Neural cell (in vitro differentiated cells): Measurements from ENCODE around the gene PLD1. TPM values are rescaled to one million over a fixed set of nuclear protein-coding genes. Genes with fewer than 3 reads are reported as not detected.

Experiments used
- H2AFZ ChIP-seq: fragments of 200-600, 300-800 bp; sonication (generic), shearing (Covaris generic); 2 replicates; pipeline ENCODE4 v1.6.0; 2014; ENCODE audit warnings: low read depth, mild to moderate bottlenecking, antibody characterized with exemption, low read length, moderate library complexity
- H3F3A ChIP-seq: fragments of 200-600 bp; shearing (Covaris generic); 2 replicates; pipeline ENCODE4 v1.6.1; 2016; ENCODE audit warnings: mild to moderate bottlenecking, moderate library complexity, mixed read lengths, antibody characterized with exemption, low read length; ENCODE audit not compliant: insufficient read depth, poor library complexity, severe bottlenecking
- H3K27ac ChIP-seq: fragments of 200-600, 300-800 bp; sonication (generic), shearing (Covaris generic); 2 replicates; pipeline ENCODE4 v1.5.1; 2014; ENCODE audit warnings: mild to moderate bottlenecking, low read length, moderate library complexity
- H3K27me3 ChIP-seq: fragments of 300-800, 200-600 bp; sonication (generic), shearing (Covaris generic); 2 replicates; pipeline ENCODE4 v1.6.0; 2014; ENCODE audit warnings: mild to moderate bottlenecking, low read depth, low read length, moderate library complexity; ENCODE audit not compliant: insufficient read depth
- H3K36me3 ChIP-seq: fragments of 300-800, 200-600 bp; sonication (generic), shearing (Covaris generic); 2 replicates; pipeline ENCODE4 v1.5.1; 2014; ENCODE audit warnings: mild to moderate bottlenecking, antibody characterized with exemption, low read length, moderate library complexity; ENCODE audit not compliant: insufficient read depth
- H3K4me2 ChIP-seq: fragments of 300-800, 200-600 bp; sonication (generic), shearing (Covaris generic); 2 replicates; pipeline ENCODE4 v1.6.0; 2014; ENCODE audit warnings: mild to moderate bottlenecking, low read length
- H3K4me3 ChIP-seq: fragments of 300-800, 200-600 bp; sonication (generic), shearing (Covaris generic); 2 replicates; pipeline ENCODE4 v1.5.1; 2014; ENCODE audit warnings: mild to moderate bottlenecking, low read length, moderate library complexity
- H3K79me2 ChIP-seq: fragments of 200-600 bp; shearing (Covaris generic); replicated peaks from 2 replicates; pipeline ENCODE4 v1.6.0; 2014; ENCODE audit warnings: mild to moderate bottlenecking, low read length, moderate library complexity; ENCODE audit not compliant: insufficient read depth
- H3K9ac ChIP-seq: fragments of 300-800, 200-600 bp; sonication (generic), shearing (Covaris generic); 2 replicates; pipeline ENCODE4 v1.6.1; 2016; ENCODE audit warnings: mild to moderate bottlenecking, low read length, mixed read lengths
- H3K9me2 ChIP-seq: fragments of 200-600 bp; shearing (Covaris generic); 2 replicates; pipeline ENCODE4 v1.6.1; 2016; ENCODE audit warnings: mild to moderate bottlenecking, low read length, mixed read lengths; ENCODE audit not compliant: insufficient read depth
- H3K9me3 ChIP-seq: fragments of 200-600, 300-800 bp; sonication (generic), shearing (Covaris generic); 2 replicates; pipeline ENCODE4 v1.6.1; 2016; ENCODE audit warnings: mild to moderate bottlenecking, mixed run types, low read length, moderate library complexity, mixed read lengths
- H4K20me1 ChIP-seq: fragments of 200-600 bp; shearing (Covaris generic); 2 replicates; pipeline ENCODE4 v1.6.1; 2016; ENCODE audit warnings: mild to moderate bottlenecking, mixed run types; ENCODE audit not compliant: insufficient read depth
- CTCF ChIP-seq: fragments of 450-650 bp; IDR thresholded peaks from 2 replicates; pipeline ENCODE4 v1.5.1; 2014; ENCODE audit warnings: antibody characterized with exemption, mild to moderate bottlenecking, moderate library complexity; ENCODE audit not compliant: poor library complexity, severe bottlenecking
- EP300 ChIP-seq: fragments of 450-650 bp; conservative IDR thresholded peaks from 2 replicates; pipeline ENCODE4 v1.6.1; 2014; ENCODE audit warnings: antibody characterized with exemption, mild to moderate bottlenecking, moderate library complexity; ENCODE audit not compliant: poor library complexity, severe bottlenecking
- EZH2 ChIP-seq: fragments of 200-600, 300-800 bp; shearing (Covaris generic), sonication (generic); IDR thresholded peaks from 2 replicates; pipeline ENCODE4 v1.6.1; 2014; ENCODE audit warnings: antibody characterized with exemption, low read length, borderline replicate concordance, mild to moderate bottlenecking; ENCODE audit not compliant: insufficient read depth, poor library complexity, severe bottlenecking
- MXI1 ChIP-seq: fragments of 450-650 bp; conservative IDR thresholded peaks from 2 replicates; pipeline ENCODE4 v1.6.1; 2014; ENCODE audit warnings: antibody characterized with exemption, mild to moderate bottlenecking; ENCODE audit not compliant: poor library complexity, severe bottlenecking
- POLR2AphosphoS5 ChIP-seq: IDR thresholded peaks from 2 replicates; pipeline ENCODE4 v1.6.1; 2012
- RAD21 ChIP-seq: fragments of 450-650 bp; conservative IDR thresholded peaks from 2 replicates; pipeline ENCODE4 v1.6.1; 2014; ENCODE audit warnings: antibody characterized with exemption, mild to moderate bottlenecking, moderate library complexity
- REST ChIP-seq: IDR thresholded peaks from 2 replicates; pipeline ENCODE4 v1.6.1; 2012; ENCODE audit warnings: borderline replicate concordance
- SMC3 ChIP-seq: fragments of 450-650 bp; conservative IDR thresholded peaks from 2 replicates; pipeline ENCODE4 v1.6.1; 2014; ENCODE audit warnings: antibody characterized with exemption, mild to moderate bottlenecking, moderate library complexity; ENCODE audit not compliant: poor library complexity
- TAF1 ChIP-seq: IDR thresholded peaks from 2 replicates; pipeline ENCODE4 v1.6.1; 2012; ENCODE audit warnings: low read depth
- polyA plus RNA-seq: library from polyadenylated mRNA; depleted of rRNA; stranded (reverse); fragments of >200 nt; gene quantifications from 2 replicates; pipeline ENCODE4 v1.2.3, GENCODE V29; 2014

The PLD1 gene
- polyA plus RNA-seq, 1 donor from 2014 or later = 0.06 TPM

GRCh38 chr3:171825222-171825828 lies 15.0 kb upstream of the PLD1 start:
- no peaks in the 10 kb centered on the region for H3F3A ChIP-seq
- H3K4me2 ChIP-seq = no peak overlapping the region
- TF ChIP-seq POLR2AphosphoS5 (no peak), RAD21 (no peak), REST (no peak), MXI1 (no peak), TAF1 (no peak), SMC3 (no peak), CTCF (no peak), EP300 (no peak), EZH2 (no peak)
- no peak overlapping the region for H3K4me3 ChIP-seq
- H3K9ac ChIP-seq = no peak overlapping the region
- H3K27ac ChIP-seq = no peak overlapping the region
- H3K79me2 ChIP-seq = no peaks in the 10 kb centered on the region
- H3K36me3 ChIP-seq = no peaks in the 10 kb centered on the region
- no peaks in the 10 kb centered on the region for H3K9me3 ChIP-seq
- H2AFZ ChIP-seq = no peak overlapping the region
- no peaks in the 10 kb centered on the region for H3K27me3 ChIP-seq
- H3K9me2 ChIP-seq = no peaks in the 10 kb centered on the region
- no peaks in the 10 kb centered on the region for H4K20me1 ChIP-seq

- no peak overlapping the region for H2AFZ ChIP-seq
- no peak overlapping the region for H3K27ac ChIP-seq
- no peak overlapping the region for H3K4me2 ChIP-seq
Measured at GRCh38 chr3:171824824-171825221, 14.5 kb upstream of the PLD1 start.

More at GRCh38 chr3:171824824-171825221, 14.5 kb upstream of the PLD1 start:
- no peaks in the 10 kb centered on the region for H3K9me2 ChIP-seq
- no peaks in the 10 kb centered on the region for H3F3A ChIP-seq
- no peak overlapping the region for H3K9ac ChIP-seq
- no peaks in the 10 kb centered on the region for H3K79me2 ChIP-seq
- H3K4me3 ChIP-seq = no peak overlapping the region
- no peaks in the 10 kb centered on the region for H4K20me1 ChIP-seq
- TF ChIP-seq SMC3 = no peak
- TF ChIP-seq EZH2 = no peak
- TF ChIP-seq REST = no peak
- no peak for TF ChIP-seq RAD21
- TF ChIP-seq TAF1 = no peak
- no peak for TF ChIP-seq CTCF
- TF ChIP-seq EP300 = no peak
- no peak for TF ChIP-seq MXI1
- no peak for TF ChIP-seq POLR2AphosphoS5
- no peaks in the 10 kb centered on the region for H3K9me3 ChIP-seq
- H3K27me3 ChIP-seq = no peaks in the 10 kb centered on the region
- no peaks in the 10 kb centered on the region for H3K36me3 ChIP-seq
